Calu3 (cell line): ENCODE data around the gene OAS2. TPM values are rescaled to one million over a fixed set of nuclear protein-coding genes. Genes with fewer than 3 reads are reported as not detected.

ENCODE experiments used
- BruUV-seq: library from RNA; stranded (reverse); fragments of 400-500 nt; replicated peaks from 2 replicates; lab custom pipeline; 2021; lab: Mats Ljungman, UMichigan
- CTCF ChIA-PET: fragments of 300-600 bp; sonication (Branson Sonifier 250); formaldehyde crosslinking; loops from one replicate; lab custom pipeline; 2022; ENCODE audit warnings: antibody characterized with exemption; lab: Charles Lee
- DNase-seq: peaks from one replicate; pipeline ENCODE4 v3.0.0; 2022
- H3K27ac Mint-ChIP-seq: one replicate; pipeline ENCODE4 v1.8.0; 2022; ENCODE audit warnings: mixed read lengths; ENCODE audit not compliant: unreplicated experiment
- H3K27me3 Mint-ChIP-seq: one replicate; pipeline ENCODE4 v1.8.0; 2022; ENCODE audit warnings: mixed read lengths; ENCODE audit not compliant: unreplicated experiment
- H3K36me3 Mint-ChIP-seq: one replicate; pipeline ENCODE4 v1.8.0; 2022; ENCODE audit warnings: mild to moderate bottlenecking, moderate library complexity, mixed read lengths; ENCODE audit not compliant: insufficient read depth, unreplicated experiment
- H3K4me1 Mint-ChIP-seq: one replicate; pipeline ENCODE4 v1.8.0; 2022; ENCODE audit warnings: mild to moderate bottlenecking, low read depth, mixed read lengths; ENCODE audit not compliant: unreplicated experiment
- H3K4me3 Mint-ChIP-seq: one replicate; pipeline ENCODE4 v1.8.0; 2022; ENCODE audit warnings: mild to moderate bottlenecking, low read depth, moderate library complexity, mixed read lengths; ENCODE audit not compliant: unreplicated experiment
- H3K9me3 Mint-ChIP-seq: one replicate; pipeline ENCODE4 v1.8.0; 2022; ENCODE audit warnings: low read depth, mixed read lengths; ENCODE audit not compliant: unreplicated experiment
- CTCF ChIP-seq: fragments of 200-600 bp; IDR thresholded peaks from one replicate; pipeline ENCODE4 v1.8.0; 2022; ENCODE audit warnings: antibody characterized with exemption; ENCODE audit not compliant: unreplicated experiment
- intact Hi-C: fragments of 100-400 bp; cut with micrococcal nuclease; formaldehyde crosslinking; loops from one replicate; pipeline ENCODE4 v1.10.0; 2022; ENCODE audit not compliant: unreplicated experiment
- total RNA-seq: library from RNA; stranded (reverse); gene quantifications from 2 replicates; pipeline ENCODE4 v1.2.3, GENCODE V29; 2022

The OAS2 gene
- total RNA-seq, 1 experiment from 2014 or later: 58.1 TPM

DNA sequence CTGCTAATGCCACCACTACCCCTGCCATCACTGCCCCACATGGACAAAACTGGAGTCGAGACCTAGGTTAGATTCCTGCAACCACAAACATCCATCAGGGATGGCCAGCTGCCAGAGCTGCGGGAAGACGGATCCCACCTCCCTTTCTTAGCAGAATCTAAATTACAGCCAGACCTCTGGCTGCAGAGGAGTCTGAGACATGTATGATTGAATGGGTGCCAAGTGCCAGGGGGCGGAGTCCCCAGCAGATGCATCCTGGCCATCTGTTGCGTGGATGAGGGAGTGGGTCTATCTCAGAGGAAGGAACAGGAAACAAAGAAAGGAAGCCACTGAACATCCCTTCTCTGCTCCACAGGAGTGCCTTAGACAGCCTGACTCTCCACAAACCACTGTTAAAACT is 7.1 kb upstream of the OAS2 start:
- CTCF ChIA-PET: no interaction called here
- Mint-ChIP-seq H3K4me1 (no peaks in the 10 kb centered on the region), H3K36me3 (peaks cover 6% of the 10 kb centered on the region), H3K4me3 (no peak overlapping the region), H3K27ac (no peak overlapping the region), H3K9me3 (no peaks in the 10 kb centered on the region), H3K27me3 (no peaks in the 10 kb centered on the region)
- BruUV-seq: no TSS peak
- no peak for DNase-seq
- no peak for TF ChIP-seq CTCF
- intact Hi-C loops: no loop called here

DNA sequence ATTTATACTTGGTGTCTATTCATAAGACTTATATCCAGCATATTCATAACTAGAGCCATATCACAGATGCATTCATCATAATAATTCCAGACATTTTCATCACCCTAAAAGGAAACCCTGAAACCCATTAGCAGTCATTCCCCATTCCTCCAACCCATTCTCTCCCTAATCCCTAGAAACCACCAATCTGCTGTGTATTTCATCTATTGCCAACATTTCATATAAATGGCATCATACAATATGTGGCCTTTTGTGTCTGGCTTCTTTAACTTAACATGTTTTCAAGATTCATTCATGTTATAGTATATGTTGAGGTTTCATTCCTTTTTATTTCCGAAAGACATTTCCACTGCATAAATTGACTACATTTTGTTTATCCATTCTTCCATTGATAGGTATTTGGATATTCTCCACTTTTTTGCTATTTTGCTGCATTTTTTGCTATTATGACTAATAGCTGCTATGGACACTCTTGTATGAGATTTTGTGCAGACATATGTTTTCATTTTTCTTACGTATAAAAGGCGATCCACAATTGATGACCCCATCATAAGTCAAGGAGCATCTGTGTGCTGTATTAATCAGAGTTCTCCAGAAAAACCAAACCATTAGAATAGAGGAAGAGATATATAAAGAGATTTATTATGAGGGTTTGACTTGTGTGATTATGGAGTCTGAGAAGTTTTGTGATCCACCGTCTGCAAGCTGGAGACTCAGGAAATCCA is 5.1 kb upstream of the OAS2 start:
- intact Hi-C loops: no loop called here
- H3K27ac Mint-ChIP-seq: no peak overlapping the region
- no peak for TF ChIP-seq CTCF
- CTCF ChIA-PET: no interaction called here
- H3K9me3 Mint-ChIP-seq: no peaks in the 10 kb centered on the region
- H3K27me3 Mint-ChIP-seq: no peaks in the 10 kb centered on the region
- H3K4me1 Mint-ChIP-seq: no peaks in the 10 kb centered on the region
- no peak overlapping the region for H3K4me3 Mint-ChIP-seq
- no TSS peak for BruUV-seq
- DNase-seq: no peak
- H3K36me3 Mint-ChIP-seq: peaks cover 6% of the 10 kb centered on the region

DNA sequence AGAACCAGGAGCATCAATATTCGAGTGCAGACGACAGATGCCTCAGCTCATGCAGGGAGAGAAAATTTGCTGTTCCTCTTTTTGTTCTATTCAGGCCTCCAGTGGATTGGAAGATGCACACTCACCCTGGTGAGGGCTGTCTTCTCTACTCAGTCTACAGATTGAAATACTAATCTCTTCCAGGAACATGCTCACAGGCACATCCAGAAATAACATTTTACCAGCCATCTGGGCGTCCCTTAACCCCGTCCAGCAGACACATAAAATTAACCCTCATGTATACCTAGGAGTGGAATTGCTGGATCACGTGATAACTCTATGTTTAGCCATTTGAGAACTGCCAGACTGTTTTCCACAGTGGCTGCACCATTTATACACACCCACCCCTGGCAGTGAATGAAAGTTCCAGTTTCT is 4.5 kb upstream of the OAS2 start:
- DNase-seq: no peak
- BruUV-seq: no TSS peak
- intact Hi-C loops: no loop called here
- Mint-ChIP-seq H3K9me3 (no peaks in the 10 kb centered on the region), H3K36me3 (peaks cover 13% of the 10 kb centered on the region), H3K27ac (no peak overlapping the region), H3K27me3 (no peaks in the 10 kb centered on the region), H3K4me3 (no peak overlapping the region), H3K4me1 (no peaks in the 10 kb centered on the region)
- TF ChIP-seq CTCF: no peak
- CTCF ChIA-PET: no interaction called here

GRCh38 chr12:112974904-112975303 is 3.4 kb upstream of the OAS2 start:
- no TSS peak for BruUV-seq
- no peak overlapping the region for H3K27ac Mint-ChIP-seq
- no peaks in the 10 kb centered on the region for H3K9me3 Mint-ChIP-seq
- peaks cover 13% of the 10 kb centered on the region for H3K36me3 Mint-ChIP-seq
- no peaks in the 10 kb centered on the region for H3K4me1 Mint-ChIP-seq
- H3K27me3 Mint-ChIP-seq: no peaks in the 10 kb centered on the region
- no peak for DNase-seq
- H3K4me3 Mint-ChIP-seq: no peak overlapping the region
- CTCF ChIA-PET: no interaction called here
- no peak for TF ChIP-seq CTCF
- intact Hi-C loops: no loop called here
